Testis (tissue), 2 donors: ENCODE data around the gene GPATCH2L.

Experiments used
- POLR2A ChIP-seq: fragments of 450-650 bp; IDR thresholded peaks from one replicate; pipeline ENCODE4 v1.6.1; 2017; ENCODE audit warnings: antibody characterized with exemption, mild to moderate bottlenecking, moderate library complexity
- TF ChIP-seq, protein P1 (sequence below), 3 experiments: fragments of 450-650 bp in 2 of 3; fragments of 200-600 bp in 1 of 3; sonication (generic) in 1 of 3; IDR thresholded peaks; one replicate each; pipeline ENCODE4 v1.5.1; 2016 to 2019; ENCODE audit warnings: antibody characterized with exemption in 3 of 3, mild to moderate bottlenecking in 2 of 3, moderate library complexity in 1 of 3

DNA sequence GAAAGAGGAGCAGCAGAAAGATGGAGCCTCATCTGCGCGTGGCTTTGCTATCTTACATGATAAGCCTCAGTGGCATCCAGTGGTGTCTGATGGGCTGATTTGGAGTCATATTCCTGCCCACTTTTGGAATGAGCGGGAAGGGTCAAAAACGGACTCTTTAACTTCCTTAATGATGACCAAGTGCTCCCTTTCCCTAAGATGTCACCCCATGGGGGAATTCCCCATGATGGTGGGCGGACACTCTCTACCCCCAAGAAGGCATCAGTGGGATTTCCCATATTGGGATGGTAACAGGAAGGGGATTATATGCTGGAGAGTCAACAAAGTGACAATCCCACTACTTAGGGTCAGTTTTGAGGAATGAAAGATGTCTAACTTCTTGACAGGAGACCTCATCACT lies 110.9 kb downstream of the GPATCH2L start:
- TF ChIP-seq, protein P1, sequence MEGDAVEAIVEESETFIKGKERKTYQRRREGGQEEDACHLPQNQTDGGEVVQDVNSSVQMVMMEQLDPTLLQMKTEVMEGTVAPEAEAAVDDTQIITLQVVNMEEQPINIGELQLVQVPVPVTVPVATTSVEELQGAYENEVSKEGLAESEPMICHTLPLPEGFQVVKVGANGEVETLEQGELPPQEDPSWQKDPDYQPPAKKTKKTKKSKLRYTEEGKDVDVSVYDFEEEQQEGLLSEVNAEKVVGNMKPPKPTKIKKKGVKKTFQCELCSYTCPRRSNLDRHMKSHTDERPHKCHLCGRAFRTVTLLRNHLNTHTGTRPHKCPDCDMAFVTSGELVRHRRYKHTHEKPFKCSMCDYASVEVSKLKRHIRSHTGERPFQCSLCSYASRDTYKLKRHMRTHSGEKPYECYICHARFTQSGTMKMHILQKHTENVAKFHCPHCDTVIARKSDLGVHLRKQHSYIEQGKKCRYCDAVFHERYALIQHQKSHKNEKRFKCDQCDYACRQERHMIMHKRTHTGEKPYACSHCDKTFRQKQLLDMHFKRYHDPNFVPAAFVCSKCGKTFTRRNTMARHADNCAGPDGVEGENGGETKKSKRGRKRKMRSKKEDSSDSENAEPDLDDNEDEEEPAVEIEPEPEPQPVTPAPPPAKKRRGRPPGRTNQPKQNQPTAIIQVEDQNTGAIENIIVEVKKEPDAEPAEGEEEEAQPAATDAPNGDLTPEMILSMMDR (IDR thresholded peaks at IDR 0.05), result no peak
- no peak for TF ChIP-seq POLR2A
